ENCODE data around the gene PAFAH2.

DNA sequence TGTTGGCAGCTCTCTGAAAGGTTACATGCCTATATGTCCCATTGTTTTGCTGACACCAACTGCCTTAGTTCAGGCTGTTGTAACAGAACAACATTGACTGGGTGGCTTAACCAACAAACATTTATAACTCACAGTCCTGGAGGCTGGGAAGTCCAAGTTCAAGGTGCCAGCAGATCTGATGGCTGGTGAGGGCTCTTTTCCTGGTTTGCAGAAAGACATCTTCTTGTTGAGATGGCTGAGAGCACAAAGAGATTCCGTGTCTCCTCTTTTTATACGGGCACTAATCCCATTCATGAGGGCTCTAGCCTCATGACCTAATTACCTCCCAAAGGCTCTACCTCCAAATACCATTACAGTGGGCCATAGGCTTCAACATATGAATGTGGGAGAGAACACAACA, 81.4 kb downstream of the PAFAH2 start:
- TF ChIP-seq, protein P1, sequence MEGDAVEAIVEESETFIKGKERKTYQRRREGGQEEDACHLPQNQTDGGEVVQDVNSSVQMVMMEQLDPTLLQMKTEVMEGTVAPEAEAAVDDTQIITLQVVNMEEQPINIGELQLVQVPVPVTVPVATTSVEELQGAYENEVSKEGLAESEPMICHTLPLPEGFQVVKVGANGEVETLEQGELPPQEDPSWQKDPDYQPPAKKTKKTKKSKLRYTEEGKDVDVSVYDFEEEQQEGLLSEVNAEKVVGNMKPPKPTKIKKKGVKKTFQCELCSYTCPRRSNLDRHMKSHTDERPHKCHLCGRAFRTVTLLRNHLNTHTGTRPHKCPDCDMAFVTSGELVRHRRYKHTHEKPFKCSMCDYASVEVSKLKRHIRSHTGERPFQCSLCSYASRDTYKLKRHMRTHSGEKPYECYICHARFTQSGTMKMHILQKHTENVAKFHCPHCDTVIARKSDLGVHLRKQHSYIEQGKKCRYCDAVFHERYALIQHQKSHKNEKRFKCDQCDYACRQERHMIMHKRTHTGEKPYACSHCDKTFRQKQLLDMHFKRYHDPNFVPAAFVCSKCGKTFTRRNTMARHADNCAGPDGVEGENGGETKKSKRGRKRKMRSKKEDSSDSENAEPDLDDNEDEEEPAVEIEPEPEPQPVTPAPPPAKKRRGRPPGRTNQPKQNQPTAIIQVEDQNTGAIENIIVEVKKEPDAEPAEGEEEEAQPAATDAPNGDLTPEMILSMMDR (IDR thresholded peaks at IDR 0.05; ENCODE audit: low read depth, low read length), result no peak
- TF ChIP-seq EZH2phosphoT487 (IDR thresholded peaks at IDR 0.05; ENCODE audit: low read depth), result no peak
